CD4-positive, alpha-beta T cell treated with Interleukin-6 for 4 hours (primary cell): ENCODE measurements around the gene CTSF.
"Not testable (repeated sequence)": the region's sequence is repeated elsewhere in the genome, so short reads cannot be mapped to it uniquely, and the experiment has no call there.

Experiments
- DNase-seq: peaks from one replicate; pipeline ENCODE4 v3.0.0-alpha.2; 2020; ENCODE audit warnings: mixed read lengths

CTSF gene

GRCh38 chr11:66589315-66589714 lies 20.9 kb upstream of the CTSF start:
- not testable (repeated sequence) for DNase-seq

DNA sequence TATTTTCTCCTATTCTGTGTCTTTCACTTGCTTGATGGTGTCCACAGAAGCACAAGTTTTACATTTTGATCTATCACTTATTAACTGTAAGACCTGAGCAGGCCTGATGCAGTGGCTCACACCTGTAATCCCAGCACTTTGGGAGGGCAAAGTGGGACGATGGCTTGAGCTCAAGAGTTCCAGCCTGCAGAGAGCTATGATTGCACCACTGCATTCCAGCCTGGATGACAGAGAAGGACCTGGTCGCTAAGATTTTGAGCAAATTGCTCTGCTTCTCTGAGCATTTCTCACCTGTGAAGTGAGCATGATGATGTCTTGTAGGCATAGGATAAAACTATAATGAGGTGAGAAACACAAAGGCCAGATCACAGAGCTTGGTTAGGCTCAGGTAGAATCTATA lies 17.7 kb upstream of the CTSF start:
- DNase-seq: no peak

DNA sequence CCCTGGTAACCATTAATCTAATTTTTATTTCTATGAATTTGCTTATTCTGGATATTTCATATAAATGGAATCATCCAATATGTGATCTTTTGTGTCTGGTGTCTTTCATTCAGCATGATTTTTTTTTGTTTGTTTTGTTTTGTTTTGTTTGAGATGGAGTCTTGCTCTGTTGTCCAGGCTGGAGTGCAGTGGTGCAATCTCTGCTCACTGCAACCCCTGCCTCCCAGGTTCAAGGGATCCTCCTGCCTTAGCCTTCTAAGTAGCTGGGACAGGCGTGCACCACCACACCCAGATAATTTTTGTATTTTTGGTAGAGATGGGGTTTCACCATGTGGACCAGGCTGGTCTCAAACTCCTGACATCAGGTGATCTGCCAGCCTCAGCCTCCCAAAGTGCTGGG lies 17.0 kb upstream of the CTSF start:
- not testable (repeated sequence) for DNase-seq

DNA sequence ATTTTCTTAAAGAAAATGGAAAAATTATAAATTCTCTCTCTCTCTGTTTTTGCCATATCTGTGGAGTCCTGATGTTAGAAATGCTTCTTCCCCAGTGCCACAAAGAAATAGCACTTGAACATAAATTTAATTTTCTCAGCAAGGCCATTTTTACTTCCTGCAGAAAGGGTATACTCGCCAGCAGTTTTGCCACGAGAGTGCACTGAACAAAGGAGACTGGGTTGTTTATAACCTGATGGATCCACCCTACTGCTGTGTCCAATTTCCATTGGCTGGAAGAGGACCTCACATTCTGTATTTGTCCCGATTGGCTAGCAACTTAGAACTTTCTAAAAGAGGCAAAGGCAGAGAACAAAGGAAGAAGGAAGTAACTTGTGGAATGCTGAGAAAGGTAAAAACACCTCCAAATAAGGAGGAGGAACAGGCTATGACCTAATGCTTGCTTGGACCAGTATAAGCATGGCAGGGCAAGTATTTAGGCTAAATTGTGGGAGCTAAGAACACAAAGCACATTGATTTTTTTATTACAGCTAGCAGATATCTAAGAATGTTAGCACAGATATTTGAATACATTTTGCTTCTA lies 14.2 kb upstream of the CTSF start:
- DNase-seq: not testable (repeated sequence)

- DNase-seq: no peak
Measured at GRCh38 chr11:66581261-66581660, 12.9 kb upstream of the CTSF start.

GRCh38 chr11:66580803-66581202 lies 12.4 kb upstream of the CTSF start:
- DNase-seq: no peak

DNA sequence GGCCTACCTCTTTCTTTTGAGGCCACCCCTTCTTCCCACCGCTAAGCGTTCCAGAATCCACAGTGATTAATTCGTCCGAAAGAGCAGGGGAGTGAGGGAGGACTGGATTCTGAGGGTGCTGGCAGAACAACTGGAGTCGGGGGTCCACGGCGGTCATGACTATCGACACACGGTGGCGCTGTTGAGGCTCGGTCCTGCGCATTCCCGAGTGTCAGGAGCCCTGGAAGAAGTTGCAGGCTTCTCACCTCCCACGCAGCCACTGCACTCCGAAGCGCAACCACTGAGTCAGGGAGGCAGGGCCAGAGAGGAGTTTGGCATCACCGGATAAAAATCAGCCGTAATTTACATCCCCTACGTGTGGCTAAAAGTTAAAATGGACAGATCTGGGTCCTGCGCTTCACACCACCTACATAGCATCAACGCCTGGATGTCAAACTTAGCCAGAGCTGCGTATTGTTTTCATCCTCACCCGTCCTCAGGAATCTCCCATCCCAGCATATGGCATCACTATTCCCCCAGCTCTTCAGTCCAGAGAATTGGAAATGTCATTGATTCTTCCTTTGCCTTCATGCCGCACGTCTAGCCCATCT lies 10.7 kb upstream of the CTSF start:
- DNase-seq: peak; percentile 85

DNA sequence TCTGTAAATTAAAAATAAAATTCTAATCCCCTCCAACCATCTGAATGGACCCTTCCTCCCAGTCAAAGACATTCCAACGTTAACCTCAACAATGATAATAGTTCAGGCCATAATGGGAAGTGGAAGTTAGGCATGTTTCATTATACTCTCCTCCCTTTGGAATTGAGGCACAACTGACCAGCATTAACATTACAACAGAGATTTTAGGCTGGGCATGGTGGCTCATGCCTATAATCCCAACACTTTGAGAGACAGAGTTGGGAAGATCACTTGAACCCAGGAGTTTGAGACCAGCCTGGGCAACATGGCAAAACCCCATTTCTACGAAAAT lies 2.4 kb upstream of the CTSF start:
- no peak for DNase-seq

- no peak for DNase-seq
Measured at GRCh38 chr11:66570079-66570849, 1.9 kb upstream of the CTSF start.

DNA sequence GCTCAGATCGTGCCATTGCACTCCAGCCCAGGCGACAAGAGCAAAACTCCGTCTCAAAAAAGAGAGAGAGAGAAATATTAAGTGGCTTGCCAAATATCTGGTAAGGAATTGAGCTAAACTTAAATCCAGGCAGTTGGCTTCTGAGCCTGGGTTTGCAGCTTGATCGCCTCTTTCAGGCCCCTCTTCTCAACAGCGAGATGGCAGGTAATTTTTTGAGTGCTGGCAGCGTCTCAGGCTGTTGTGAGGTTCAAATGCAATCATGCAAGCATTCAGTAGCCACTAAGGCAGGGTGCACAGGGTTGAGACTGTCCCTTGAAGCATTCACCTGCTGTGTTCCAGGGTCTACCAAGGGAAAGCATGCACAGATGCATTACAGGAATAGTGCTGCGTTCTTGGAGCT lies 670 bp upstream of the CTSF start:
- no peak for DNase-seq

- no peak for DNase-seq
Measured at GRCh38 chr11:66567787-66568123, 651 bp downstream of the CTSF start.

DNA sequence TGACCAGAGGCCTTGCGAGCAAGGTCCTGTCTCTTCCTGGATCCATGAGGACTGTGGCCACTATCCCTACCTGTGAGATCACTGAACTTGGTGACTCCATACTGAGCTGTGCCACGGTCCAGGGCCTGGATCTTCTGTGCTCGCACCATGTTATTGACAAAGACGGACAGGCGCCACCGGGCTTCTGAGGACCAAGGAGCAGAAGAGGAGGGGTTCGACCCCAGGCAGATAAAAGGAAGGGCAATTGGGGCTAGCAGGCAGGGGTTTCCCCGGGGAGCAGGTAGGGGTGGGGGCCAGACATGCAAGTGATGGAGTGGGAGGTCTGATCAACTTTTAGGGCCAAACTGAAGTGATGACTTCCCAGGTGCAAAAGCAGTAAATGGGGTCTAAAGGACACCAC lies 2.2 kb downstream of the CTSF start:
- DNase-seq: no peak

DNA sequence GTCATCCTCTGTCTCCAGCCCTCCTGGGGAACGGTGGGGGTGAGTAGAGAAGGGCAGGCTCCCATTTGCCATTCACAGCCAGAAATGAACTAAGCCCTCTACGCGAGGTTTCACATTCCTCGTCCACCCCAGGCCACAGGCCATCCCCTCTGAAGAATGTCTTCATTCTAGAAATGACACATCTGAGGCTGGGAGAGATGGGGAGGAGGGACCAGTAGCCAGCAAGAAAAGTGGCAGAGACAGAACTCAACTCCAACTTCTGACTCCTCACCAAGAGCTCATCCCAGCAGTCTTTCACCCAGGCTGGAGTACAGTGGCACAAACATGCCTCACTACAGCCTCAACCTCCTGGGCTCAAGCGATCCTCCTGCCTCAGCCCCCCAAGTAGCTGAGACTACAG lies 3.4 kb downstream of the CTSF start:
- DNase-seq: no peak

DNA sequence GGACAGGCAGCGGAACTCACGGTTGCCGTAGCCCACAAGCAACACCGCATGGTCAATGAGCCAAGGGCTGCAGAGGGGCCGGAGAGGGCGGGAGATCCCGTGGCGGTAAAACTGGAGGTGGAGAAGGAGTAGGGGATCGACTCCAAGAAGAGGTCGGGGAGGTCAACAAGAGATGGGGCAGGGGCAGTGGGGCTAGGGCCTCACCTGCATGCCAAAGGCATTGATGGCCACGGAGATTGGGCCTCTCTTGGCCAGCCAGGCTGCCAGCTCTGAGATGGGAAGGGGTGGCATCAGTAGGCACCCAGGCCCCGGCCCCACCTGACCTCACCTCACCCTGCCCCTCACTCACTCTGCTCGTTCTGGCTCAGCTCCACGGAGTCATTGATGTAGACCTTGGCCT lies 3.9 kb downstream of the CTSF start:
- DNase-seq: no peak

DNA sequence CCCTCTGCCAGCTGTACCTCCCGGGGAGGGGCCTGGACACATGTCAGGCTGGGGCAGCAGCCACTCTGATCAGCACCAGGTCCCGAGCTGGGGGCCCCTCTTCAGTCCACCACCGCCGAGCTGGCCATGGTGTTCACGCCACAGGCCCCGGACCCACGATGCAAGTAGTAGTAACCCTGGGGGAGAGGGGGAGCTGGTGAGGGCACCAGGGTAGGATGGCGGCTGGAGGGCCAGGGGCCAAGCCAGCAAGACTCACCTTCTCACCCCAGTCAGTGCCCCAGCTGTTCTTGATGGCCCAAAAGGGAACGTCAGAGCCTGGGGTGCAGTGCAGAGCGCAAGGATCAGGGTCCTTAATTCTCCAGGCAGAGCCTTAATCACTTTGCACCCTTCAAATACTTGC lies 4.6 kb downstream of the CTSF start:
- no peak for DNase-seq

DNA sequence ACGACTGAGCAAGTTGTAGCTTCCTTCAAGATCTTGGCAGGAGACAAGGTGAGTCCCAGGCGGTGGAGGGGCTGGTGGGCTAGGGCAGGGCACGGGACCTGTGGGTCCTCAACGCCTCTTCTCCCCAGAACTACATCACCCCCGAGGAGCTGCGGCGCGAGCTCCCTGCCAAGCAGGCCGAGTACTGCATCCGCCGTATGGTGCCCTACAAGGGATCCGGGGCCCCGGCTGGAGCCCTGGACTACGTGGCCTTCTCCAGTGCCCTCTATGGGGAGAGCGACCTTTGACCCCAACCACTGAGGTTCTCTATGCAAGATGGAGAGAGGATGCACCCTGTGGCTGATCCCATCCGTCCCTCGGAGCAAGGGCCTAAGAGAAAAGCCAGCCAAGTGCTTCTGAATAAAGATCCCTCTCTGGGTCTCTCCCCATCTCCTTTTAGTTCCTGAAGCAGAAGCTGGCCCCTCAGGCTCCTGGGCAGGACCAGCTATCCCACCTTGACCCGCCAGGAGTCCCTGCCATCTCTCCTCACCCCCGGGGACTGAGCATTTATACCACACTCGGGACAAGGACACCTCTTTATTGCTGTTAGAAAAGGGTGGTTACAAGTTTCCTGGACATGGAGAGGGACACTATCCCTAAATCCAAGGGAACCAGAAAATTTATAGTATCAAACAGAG lies 5.4 kb downstream of the CTSF start:
- DNase-seq: no peak

DNA sequence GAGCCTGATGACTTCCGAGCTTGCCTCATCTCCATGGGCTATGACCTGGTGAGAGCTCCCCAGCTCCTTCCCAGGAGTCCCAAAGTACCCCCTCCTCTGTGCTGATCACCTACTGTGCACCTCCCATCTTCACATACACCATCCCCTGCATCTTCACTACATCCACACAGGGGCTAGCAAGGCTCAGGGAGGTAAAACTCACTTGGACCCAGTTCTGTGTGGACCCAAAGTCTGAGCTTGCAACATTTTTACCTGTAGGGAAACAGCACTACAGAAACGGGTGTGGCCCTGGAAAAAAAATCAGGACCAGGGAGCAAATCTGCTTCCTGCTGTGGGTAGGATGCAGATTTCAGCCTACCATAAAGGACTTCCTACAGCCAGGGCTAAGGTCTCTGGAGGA lies 6.1 kb downstream of the CTSF start:
- no peak for DNase-seq

DNA sequence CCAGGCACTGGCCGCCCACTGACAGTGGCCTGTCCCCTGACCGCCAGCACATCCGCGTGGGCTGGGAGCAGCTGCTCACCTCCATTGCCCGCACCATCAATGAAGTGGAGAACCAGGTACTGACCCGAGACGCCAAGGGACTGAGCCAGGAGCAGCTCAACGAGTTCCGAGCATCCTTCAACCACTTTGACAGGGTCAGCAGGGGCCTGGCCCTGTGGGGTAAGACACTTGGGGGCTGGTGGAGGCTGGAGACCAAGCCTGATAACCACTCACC lies 6.5 kb downstream of the CTSF start:
- DNase-seq: no peak

- DNase-seq: no peak
Measured at GRCh38 chr11:66561178-66561974, 7.0 kb downstream of the CTSF start.

DNA sequence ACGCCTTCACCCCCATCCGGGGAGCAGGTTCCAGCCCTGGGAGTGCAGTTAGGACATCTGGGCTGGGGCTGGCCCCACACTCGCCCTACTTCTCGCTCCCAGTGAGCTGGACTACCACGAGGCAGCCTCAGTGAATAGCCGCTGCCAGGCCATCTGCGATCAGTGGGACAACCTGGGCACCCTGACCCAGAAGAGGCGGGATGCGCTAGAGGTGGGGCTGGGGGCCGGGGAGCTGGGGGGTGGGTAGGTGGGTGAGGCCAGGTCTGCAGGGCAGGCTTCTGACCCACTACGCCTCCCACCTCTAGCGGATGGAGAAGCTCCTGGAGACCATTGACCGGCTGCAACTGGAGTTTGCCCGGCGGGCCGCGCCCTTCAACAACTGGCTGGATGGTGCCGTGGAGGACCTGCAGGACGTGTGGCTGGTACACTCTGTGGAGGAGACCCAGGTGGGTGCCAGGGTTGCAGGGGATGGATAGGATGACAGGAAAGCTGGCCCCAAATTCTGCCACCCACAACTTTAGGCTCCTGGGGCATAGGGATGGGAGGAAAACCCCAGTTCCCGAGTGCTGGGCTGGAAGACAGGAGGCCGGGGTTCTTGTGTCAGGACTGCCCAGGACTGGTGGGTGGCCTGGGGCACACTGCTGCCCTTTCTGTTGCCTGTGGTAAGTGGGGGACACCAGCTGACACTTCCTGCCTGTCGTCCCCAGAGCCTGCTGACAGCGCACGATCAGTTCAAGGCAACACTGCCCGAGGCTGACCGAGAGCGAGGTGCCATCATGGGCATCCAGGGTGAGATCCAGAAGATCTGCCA lies 8.3 kb downstream of the CTSF start:
- DNase-seq: no peak

DNA sequence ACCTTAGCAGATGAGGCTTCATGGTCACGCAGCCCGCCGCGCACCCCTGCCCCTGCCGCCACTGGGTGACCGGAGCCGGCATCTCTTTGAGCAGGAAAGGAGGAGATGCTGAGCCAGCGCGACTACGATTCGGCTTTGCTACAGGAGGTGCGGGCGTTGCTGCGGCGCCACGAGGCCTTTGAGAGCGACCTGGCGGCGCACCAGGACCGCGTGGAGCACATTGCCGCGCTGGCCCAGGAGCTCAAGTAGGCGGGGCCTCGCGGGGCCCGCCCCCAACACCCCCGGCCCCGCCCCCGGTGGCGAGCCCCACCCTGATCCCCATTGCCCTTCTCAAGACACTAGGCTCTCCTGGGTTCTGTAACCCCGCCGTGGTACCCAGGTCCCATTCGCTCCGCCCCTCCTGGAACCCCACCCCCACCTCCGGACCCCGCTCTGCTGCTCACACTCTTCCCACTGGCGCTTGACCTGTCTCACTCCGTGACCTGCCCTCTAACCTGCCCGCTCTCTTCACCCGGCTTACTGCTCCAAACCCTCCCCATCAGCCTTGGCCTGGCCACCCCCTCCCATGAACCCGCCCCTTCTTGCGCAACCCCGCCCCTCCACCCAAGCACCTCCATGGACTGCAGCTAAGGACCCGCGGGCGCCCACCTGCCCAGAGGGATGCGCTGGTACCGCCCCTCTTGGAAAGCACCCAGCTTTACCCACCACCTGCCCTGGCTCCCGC lies 9.1 kb downstream of the CTSF start:
- DNase-seq: peak; percentile 43

- DNase-seq: no peak
Measured at GRCh38 chr11:66557733-66558326, 10.6 kb downstream of the CTSF start.
